Osteocyte (in vitro differentiated cells): ENCODE measurements around the gene TMEM123. TPM values are rescaled to one million over a fixed set of nuclear protein-coding genes. Genes with fewer than 3 reads are reported as not detected.
A peak's percentile ranks its signal among the peaks of the same experiment; 100 is the strongest.

Source experiments
- DNase-seq: peaks from one replicate; pipeline ENCODE4 v3.0.0; 2021; ENCODE audit warnings: mixed read lengths; ENCODE audit not compliant: unreplicated experiment; ENCODE audit errors: extremely low spot score
- H3K27ac Mint-ChIP-seq: one replicate; pipeline ENCODE4 v1.8.0; 2021; ENCODE audit warnings: mild to moderate bottlenecking, mixed read lengths; ENCODE audit not compliant: unreplicated experiment
- H3K27me3 Mint-ChIP-seq: one replicate; pipeline ENCODE4 v1.8.0; 2021; ENCODE audit warnings: mixed read lengths; ENCODE audit not compliant: unreplicated experiment
- H3K36me3 Mint-ChIP-seq: one replicate; pipeline ENCODE4 v1.8.0; 2021; ENCODE audit warnings: mixed read lengths; ENCODE audit not compliant: unreplicated experiment
- H3K4me1 Mint-ChIP-seq: one replicate; pipeline ENCODE4 v1.8.0; 2021; ENCODE audit warnings: mixed read lengths; ENCODE audit not compliant: unreplicated experiment
- H3K4me3 Mint-ChIP-seq: one replicate; pipeline ENCODE4 v1.8.0; 2021; ENCODE audit warnings: mild to moderate bottlenecking, moderate library complexity, mixed read lengths; ENCODE audit not compliant: unreplicated experiment
- H3K9me3 Mint-ChIP-seq: one replicate; pipeline ENCODE4 v1.8.0; 2021; ENCODE audit warnings: mixed read lengths; ENCODE audit not compliant: unreplicated experiment
- CTCF ChIP-seq: fragments of 200-600 bp; sonication (generic); IDR thresholded peaks from 2 replicates; pipeline ENCODE4 v1.5.0; 2021; ENCODE audit warnings: antibody characterized with exemption, mild to moderate bottlenecking, moderate library complexity
- total RNA-seq: library from RNA; stranded (reverse); gene quantifications from 2 replicates; pipeline ENCODE4 v1.2.1, GENCODE V29; 2021

Gene TMEM123
- total RNA-seq, 1 donor from 2014 or later = 250 TPM

GRCh38 chr11:102457056-102457677 is 4.6 kb upstream of the TMEM123 start:
- Mint-ChIP-seq H3K4me3 (no peak overlapping the region), H3K27ac (no peak overlapping the region), H3K27me3 (no peaks in the 10 kb centered on the region), H3K36me3 (no peaks in the 10 kb centered on the region), H3K4me1 (peaks cover 42% of the 10 kb centered on the region), H3K9me3 (no peaks in the 10 kb centered on the region)
- no peak for DNase-seq
- no peak for TF ChIP-seq CTCF

GRCh38 chr11:102456381-102456780 is 3.8 kb upstream of the TMEM123 start:
- no peaks in the 10 kb centered on the region for H3K36me3 Mint-ChIP-seq
- H3K4me1 Mint-ChIP-seq = peaks cover 42% of the 10 kb centered on the region
- H3K9me3 Mint-ChIP-seq = no peaks in the 10 kb centered on the region
- no peak overlapping the region for H3K27ac Mint-ChIP-seq
- no peaks in the 10 kb centered on the region for H3K27me3 Mint-ChIP-seq
- no peak overlapping the region for H3K4me3 Mint-ChIP-seq
- DNase-seq = no peak
- TF ChIP-seq CTCF = no peak

- no peak overlapping the region for H3K4me3 Mint-ChIP-seq
- peak overlapping the region; percentile 23 for H3K27ac Mint-ChIP-seq
- no peaks in the 10 kb centered on the region for H3K27me3 Mint-ChIP-seq
- H3K36me3 Mint-ChIP-seq = no peaks in the 10 kb centered on the region
- no peak for TF ChIP-seq CTCF
- DNase-seq = no peak
- no peaks in the 10 kb centered on the region for H3K9me3 Mint-ChIP-seq
- peaks cover 60% of the 10 kb centered on the region for H3K4me1 Mint-ChIP-seq
Observed at GRCh38 chr11:102453921-102454320, 1.4 kb upstream of the TMEM123 start.

- no peak for DNase-seq
- Mint-ChIP-seq H3K4me1 (peaks cover 61% of the 10 kb centered on the region), H3K4me3 (peak overlapping the region; percentile 98), H3K36me3 (no peaks in the 10 kb centered on the region), H3K27ac (peak overlapping the region; percentile 97), H3K9me3 (no peaks in the 10 kb centered on the region), H3K27me3 (no peaks in the 10 kb centered on the region)
- no peak for TF ChIP-seq CTCF
Observed at GRCh38 chr11:102453302-102453695, 734 bp upstream of the TMEM123 start.

GRCh38 chr11:102451681-102452460 is 694 bp downstream of the TMEM123 start:
- Mint-ChIP-seq H3K27ac (peak overlapping the region; percentile 96), H3K27me3 (no peaks in the 10 kb centered on the region), H3K4me1 (peaks cover 65% of the 10 kb centered on the region), H3K9me3 (no peaks in the 10 kb centered on the region), H3K4me3 (peak overlapping the region; percentile 98), H3K36me3 (peaks cover 9% of the 10 kb centered on the region)
- peak; percentile 32 for TF ChIP-seq CTCF
- no peak for DNase-seq
